HL-60/S4 treated with phorbol 12-myristate 13-acetate at 8.2 ng/mL for 4 days and 3 days (cell line): ENCODE data around the gene STX18.
"Not testable (repeated sequence)": the region's sequence is repeated elsewhere in the genome, so short reads cannot be mapped to it uniquely, and the experiment has no call there.

Experiments used
- in situ Hi-C: fragments of 300-500 bp; cut with MboI; formaldehyde crosslinking; loops from 2 replicates; pipeline ENCODE4 v1.15.0; 2022; ENCODE audit warnings: low sequenced_read_pairs

Gene STX18

DNA sequence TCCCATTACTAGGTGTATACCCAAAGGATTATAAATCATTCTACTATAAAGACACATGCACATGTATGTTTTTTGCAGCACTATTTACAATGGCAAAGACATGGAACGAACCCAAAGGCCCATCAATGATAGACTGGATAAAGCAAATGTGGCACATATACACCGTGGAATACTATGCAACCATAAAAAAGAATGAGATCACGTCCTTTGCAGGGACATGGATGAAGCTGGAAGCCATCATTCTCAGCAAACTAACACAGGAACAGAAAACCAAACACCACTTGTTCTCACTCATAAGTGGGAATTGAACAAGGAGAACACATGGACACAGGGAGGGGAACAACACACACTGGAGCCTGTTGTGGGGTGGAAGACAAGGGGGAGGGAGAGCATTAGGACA is 31.2 kb downstream of the STX18 start:
- in situ Hi-C loops, result not testable (repeated sequence)

DNA sequence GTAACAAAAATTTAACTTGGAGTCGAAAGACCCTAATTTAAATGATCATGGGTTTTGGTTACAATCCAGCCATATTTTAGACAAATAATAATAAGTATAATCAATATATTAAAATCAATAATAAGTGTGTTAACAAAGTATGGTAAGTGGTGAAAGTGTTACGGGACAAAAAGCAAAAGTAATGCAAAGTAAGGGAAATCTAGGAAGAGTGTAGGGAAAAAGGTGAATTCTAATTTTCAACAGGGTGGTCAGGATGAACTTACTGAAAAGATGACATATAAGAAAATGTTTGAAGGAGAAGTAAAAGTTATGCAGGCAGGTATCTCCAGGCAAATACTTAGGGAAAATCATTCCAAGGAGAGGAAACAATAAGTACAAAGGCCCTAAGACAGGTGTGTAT is 32.3 kb downstream of the STX18 start:
- in situ Hi-C loops, result no loop called here

DNA sequence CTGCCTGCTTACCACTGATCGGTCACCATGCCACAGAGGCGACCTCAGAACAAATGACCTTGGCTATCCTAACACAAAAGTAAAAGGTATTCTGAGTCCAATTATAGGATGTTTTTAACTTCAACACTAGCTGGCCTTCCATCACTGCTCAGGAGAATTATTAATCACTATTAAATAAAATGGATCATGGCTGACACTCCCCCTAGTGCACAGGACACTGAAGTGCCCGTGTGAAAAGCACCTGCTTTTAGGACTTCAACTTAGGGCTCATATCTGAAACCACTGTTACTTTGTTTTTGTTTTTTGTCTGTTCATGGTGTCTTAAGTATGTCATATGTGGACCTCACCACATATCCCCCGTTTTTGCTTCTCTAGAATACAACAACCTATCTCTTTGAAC is 33.9 kb downstream of the STX18 start:
- in situ Hi-C loops, result no loop called here

DNA sequence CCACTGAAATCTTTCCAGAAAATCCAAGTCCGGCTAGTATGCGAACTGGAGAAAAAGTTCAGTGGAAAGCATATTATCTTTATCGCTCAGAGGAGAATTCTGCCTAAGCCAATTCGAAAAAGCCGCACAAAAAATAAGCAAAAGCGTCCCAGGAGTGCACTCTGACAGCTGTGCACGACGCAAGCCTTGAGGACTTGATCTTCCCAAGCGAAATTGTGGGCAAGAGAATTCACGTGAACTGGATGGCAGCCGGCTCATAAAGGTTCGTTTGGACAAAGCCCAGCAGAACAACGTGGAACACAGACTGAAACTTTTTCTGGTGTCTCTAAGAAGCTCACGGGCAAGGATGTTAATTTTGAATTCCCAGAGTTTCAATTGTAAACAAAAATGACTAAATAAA is 34.4 kb downstream of the STX18 start:
- in situ Hi-C loops, result no loop called here

DNA sequence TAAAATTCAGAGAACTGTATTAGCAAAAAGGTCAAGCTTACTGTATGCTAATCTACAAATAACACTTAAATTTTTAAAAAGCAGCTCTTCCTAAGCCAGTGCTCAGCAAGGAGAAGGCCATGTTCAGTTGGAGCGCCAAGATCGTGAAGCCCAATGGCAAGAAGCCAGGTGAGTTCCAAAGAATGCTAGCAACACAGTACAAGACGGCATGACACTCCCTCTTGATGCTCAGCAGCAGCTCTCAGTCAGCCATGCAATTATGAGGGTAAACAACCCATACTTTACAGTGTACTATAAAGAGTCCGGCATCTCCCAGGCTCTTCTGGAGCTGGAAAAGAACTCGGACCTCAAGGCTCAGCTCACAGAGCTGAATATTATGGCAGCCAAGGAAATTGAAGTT is 34.9 kb downstream of the STX18 start:
- in situ Hi-C loops, result no loop called here

DNA sequence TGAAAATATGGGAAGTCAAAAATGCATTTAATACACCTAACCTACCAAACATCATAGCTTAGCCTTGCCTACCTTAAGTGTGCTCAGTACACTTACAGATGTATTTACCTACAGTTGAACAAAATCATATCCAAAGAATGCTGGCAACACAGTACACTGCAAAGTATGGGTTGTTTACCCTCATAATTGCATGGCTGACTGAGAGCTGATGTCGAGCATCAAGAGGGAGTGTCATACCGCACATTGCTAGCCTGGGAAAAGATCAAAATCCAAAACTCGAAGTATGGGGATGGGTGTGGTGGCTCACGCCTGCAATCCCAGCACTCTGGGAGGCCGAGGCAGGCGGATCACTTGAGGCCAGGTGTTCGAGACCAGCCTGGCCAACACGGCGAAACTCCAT is 36.6 kb downstream of the STX18 start:
- in situ Hi-C loops, result not testable (repeated sequence)

DNA sequence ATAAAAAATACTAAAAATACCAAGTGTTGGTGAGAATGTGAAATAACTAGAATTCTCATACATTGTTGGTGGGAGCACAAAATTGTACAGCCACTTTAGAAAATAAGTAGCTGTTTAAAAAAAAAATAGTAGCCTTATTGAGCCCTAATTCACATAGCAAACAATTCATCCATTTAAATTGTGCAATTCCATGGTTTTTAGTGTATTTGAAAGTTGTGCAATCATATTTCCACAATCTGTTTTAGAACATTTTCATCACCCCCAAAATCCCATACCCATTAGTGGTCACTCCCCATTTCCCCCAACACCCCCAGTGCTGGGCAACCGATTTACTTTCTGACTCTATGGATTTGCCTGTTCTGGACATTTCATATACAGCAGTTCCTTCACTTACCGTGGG is 37.1 kb downstream of the STX18 start:
- in situ Hi-C loops, result no loop called here

DNA sequence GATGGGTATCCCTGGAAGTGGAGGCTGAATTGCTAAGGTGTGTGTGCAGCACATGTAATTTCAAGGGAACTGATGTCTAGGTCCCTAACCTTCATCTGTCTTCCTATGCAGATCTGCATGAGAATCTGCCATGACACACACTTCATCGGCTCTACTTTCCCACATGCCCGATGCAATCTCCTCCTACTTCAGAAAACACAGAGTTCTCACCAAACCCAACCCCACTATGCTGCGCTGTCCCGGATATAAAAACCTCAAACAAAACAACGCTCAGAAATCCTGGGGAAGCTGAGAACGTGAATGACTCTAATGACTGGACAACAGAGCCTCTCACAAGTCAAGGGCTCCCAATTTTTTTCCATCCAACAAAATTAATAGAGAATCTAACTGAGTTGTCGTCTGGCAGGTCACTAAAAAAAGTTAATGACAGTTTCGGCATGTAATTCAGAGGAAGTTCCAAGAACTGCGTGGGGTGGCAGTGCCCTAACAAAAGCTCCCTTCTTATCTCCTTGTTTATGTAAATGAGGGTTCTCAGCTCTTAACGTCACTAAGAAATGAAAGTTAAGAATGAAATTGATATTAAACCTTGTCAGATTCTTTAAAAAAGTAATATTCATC is 39.0 kb downstream of the STX18 start:
- in situ Hi-C loops, result no loop called here

DNA sequence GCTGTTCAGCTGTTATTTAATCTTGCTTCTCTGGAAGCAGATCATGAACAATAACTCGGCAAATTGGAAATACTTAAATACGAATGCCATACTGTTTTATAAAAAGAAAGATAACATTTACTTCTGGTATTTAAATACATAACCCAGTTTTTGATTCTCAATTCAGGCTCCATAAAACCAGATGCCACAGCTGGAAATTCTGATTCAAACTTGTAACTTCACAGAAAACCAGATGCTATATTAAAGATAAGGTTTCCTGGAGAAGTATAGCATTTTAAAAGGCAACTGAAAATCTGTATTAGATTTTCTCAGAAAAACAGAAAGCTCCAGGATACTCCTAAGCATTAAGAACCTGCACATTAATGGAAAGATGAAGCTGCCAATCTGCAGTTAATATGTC is 40.2 kb downstream of the STX18 start:
- in situ Hi-C loops, result no loop called here

DNA sequence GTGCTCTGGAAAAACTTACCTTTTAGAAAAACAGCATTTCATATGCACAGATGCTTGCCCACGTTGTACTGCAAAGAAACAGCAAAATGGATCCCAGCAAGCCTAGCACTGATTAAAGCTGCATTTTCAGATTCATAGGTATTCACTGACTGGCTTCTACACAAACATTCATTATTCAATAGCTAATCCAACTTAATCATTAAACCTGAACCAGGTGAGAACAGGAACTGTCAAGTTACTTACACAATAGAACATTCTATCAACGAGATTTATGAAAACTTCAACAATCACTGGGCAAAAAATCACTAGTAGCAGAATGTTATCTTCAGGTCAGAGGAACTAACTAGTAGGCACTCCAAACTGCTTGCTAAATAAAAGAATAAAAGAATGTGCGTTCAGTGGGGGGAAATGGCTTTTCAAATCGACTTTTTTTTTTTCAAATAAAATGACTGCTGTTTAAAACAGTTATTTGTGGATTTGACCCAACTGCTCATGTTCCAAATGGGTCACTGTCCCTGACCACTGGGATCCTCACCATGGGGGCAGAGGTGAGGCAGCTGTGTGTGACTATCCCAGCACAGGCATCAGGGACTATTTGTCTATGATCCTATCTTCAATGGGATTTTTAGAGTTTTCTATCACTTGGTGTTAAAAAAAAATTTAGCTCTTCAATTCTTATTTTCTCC is 42.3 kb downstream of the STX18 start:
- in situ Hi-C loops, result no loop called here

DNA sequence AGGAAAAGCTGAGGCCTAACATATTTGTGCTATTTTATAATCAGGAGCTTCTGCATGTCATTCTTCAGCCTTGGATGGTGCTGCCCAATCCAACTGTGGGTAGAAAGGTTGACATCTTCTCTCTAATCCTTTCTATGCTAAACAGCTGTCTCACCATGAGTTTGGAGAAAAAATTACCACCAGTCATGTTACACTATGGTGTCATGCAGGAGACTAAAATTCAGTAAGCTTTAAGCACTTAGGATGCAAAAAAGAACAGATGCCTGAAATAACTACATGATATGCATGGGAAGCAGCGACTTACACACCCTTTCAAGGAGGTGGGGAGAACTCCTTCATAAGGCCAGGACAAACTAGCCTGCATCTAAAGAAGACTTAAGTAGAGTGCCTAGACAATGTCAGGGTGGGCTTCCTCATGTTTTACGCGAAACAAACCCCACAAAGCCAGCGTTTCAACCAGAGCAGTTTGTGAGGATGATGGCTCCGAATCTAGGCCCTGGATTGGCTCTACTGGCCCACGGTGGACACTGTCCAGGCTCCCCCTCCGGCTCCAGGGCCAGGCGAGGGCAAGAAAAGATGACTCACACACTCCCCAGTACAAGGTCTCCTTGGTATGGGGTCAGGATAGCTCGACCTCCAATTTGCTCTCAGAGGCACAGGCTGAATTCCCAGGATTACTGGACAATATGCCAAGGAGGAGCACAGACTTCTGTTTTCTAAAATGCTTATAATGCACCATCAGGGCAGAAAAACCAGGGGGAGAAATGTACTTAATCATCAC is 45.1 kb downstream of the STX18 start:
- in situ Hi-C loops, result no loop called here

DNA sequence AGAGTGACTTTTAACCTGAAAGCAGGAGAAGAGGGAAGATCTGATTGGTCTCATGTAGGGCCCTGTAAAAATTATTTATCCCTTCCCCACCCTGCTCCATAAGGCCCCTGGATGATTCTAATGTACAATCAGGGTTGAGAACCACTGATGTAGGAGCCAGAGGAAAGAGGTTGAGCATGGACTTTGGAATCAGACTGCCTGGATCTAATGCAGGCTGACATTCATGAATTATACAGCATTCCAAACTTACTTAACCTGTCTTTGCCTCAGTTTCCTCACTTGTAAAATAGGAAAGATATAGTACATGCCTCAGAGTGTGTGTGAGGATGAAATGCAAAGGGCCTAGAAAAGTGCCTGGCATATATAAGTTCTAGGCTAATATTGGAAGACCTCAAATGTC is 47.0 kb downstream of the STX18 start:
- in situ Hi-C loops, result no loop called here

DNA sequence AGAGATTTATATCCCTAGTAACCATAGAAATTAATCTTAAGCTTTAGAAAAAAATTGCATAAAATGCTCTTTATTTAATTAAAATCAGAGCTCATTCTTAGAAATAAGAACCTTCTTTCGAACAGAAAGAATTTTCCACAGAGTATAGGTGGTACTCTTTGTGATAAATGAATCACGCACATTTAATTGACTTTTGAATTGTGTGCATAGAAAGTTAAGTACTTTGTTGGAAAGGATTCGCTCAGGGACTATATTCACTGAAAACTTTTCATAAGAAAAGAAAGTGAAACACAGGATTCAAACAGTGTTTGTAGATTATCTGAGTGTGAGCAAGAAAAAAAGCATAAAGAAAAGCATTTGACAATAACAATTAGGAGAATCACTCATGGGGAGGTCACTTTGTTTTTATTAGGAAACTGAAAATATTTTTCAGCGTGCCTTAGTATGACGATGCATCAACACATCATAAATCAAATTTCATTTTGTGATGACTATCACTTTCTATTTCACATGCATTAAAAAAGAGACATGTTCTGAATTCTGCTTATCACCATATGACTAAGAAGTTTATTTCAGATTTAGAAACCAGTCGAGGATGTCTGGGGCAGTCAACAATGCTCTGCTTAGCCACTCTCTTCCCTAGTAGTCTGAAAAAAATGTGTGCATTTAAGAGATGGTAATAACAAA is 49.5 kb downstream of the STX18 start:
- in situ Hi-C loops, result no loop called here

DNA sequence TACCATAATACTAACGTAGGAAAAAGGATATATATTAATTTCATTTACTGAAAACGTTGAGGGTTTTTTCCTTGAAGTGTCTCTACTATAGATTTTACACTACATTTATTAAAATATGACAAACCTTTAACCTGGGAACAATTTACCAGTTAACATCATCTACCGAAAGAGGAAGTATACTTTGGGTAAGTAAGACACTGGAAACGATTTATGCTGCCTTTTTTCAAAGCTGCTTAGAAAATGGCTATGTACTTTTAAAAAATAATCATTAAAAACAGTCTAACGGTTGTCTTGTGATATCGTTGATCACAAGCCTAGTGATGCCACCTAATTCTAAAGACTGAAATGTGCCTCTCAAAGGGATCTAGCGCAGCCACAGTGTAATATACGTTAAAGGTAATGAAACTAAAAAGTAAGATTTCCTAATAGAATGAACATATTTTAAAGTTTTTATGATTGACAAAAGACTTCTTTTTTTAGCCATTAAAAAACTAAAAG is 50.4 kb downstream of the STX18 start:
- in situ Hi-C loops, result no loop called here

DNA sequence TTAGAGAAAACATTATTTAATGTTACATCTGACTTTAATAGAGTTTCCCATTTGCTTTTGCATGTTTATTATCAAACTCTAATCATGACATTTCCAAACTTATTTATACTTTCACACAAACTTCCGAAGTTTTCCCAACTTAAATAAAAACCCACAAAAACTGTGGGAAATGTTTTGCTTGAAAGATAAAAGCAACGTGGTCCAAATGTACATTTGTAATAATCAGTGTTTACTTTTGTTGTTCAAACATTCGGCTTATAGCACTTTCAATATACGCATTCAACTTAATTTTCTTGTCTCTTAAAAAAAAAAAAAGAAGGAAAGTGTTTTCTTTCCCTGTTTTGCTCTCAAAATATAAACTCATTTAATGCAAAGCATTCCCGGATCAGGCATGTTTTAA is 51.0 kb downstream of the STX18 start:
- in situ Hi-C loops, result no loop called here

DNA sequence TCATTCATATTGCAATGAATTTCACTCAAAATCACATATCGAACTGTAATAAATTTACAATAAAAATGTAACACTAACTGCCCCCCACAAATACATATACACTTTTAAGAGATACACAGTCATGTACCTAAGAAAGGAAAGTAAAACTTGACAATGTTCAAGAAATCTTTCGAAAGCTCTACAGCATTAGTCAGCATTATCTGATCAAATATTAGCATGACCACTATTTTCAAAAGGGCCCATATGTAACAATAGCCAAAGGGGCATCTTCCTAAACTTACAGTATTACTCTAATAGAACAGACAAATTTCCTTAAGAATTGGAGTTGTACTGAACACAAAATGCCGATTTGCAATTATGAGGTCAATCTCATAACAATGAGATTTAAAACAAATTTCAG is 51.8 kb downstream of the STX18 start:
- in situ Hi-C loops, result no loop called here

DNA sequence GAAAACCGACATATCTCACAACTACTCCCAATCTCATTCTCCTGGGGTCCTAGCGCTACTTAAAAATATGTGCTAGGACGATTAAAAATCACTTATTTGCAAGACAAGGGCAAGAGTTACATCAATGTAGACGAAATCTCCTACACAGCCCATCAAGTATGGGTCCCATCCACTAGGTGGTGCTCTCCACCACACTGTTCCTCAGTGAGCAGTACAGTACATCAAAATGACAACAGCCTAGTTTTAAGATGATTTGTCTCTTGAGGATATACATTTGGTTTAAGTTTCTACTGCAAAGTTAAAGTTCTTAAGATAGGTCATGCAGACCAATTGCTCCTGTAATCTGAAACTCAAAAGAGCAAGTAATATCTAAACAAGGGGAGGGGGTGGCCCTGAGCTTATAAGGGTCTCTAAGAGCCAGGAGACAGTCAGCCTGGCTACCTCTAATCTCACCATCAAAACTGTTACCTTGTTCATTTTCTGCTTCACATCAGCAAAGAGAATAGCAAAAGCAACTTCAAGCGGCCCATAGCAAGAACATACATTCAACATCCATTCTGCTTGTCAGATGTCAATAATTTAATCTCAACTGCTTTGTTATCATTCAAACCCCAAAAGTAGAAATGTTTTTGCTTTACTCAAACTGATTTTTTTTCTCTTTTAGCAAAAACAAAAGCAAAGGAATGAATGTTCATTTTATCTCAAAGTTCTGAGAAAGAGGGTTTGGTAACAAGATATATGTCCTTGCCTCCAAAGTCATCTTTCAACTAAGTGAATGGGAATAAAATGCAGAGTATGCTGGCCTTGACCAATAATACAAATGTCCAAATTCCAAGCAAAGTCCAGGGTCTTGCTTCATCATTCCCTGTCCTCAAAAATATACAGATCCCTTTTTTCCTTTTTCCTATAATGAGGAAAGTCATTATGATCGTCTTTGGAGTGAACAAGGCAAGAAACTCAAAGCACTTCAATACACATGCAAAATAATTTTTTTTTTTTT is 53.1 kb downstream of the STX18 start:
- in situ Hi-C loops, result no loop called here

DNA sequence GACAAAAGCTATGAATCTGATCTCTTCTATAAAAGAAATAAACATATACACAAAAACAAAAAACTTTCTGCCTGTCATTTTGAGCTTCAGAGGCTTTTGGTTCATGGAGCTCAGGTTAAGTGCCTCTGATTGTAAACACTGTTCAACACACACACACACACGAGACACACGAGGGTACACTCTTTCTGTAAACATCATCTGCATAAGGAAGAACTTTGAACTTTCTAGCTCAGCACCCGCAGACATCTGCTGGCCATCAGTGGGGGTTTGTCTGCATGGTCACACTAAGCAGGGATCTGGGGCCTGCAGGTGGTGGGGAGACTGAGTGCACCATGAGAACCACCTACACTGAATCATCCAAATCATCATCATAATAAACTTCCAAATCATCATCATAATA is 54.9 kb downstream of the STX18 start:
- in situ Hi-C loops, result no loop called here

DNA sequence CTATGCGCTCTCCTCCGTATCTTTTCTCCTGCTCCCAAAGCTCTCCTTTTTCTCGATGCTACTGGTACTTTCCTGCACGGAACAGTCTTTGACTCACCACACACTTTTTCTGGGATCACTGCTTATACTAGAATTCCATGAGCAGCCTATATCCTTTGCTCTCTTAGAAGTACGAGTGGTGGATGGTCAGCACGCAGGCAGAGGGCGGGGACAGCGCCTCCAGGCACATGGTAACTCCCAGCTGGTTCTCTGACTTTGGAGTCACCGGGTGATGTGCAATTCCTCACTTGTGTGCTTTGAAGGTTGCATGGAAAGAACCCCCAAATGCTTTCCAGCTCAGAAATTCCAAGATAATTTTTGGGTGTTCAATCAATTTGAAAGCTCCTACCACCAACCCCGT is 56.0 kb downstream of the STX18 start:
- in situ Hi-C loops, result no loop called here

DNA sequence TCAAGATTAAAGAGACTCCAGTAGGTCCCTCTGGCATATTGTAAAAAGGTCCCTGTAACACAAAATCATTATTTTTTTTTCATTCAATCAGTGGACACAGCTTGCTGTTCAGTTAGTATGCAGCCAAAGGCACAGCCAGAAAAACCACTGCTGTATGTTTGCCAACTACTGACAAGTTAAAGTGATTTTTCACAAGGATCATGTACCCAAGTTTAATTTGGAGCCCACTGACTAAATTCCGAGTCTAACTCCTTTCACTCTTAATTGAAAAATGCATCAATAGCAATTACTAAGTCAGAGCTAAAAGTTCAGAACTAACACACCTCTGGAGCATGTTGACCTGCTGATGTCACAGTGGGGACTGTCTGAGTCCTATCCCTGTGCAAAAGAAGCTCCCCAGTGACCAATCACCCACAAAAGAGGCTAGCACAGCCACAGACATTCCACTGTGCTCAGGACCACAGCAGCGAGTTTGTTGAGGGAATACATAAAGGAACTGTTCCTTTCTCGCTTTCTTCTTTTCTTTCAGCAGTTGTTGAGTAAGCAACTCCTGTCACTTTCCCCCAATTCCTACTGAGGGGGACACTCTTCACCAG is 60.4 kb downstream of the STX18 start:
- in situ Hi-C loops, result no loop called here
